GM18520 (cell line): ENCODE data around the gene DUSP6.

ENCODE experiments used
- ATAC-seq: cut with Tn5 transposase; IDR thresholded peaks from one replicate; pipeline ENCODE4 v1.9.1; 2021; ENCODE audit not compliant: unreplicated experiment

Gene DUSP6

DNA sequence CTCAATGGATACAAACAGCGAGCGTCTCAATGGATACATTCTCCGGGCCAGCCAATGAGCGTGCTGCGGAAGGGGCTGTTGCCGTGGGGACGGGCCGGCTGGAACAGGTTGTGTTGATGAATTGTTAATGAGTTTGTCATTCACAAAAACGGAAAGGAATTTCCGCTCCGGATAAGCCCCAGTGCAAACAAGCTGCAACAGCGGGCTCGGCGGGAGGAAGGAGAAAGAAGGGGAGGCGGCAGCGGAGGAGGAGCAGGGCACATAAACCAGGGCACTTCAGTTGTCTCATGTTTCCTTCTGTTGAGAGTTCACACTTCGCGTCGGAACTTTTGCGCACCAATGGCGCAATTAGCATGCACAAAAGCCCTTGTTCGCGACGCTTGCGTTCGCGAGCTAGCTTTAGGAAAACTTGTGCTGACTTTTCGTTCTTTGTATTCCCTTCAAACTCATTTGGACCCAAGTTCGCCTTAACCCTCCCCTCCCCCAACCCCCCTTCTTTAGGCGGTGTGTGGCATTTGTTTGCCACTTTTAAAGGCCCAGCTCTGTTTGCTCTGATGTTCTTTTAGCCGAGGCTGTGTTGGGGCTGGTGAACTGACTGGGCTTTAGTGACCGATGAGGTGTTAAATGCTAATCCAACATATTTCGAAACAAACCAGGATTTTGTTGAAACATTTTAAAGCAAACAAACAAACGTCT, at the start of gene DUSP6:
TSS of gene DUSP6 (minus strand) at position 10 of the 696 bp plus-strand sequence. CDS start 462 bp downstream, outside the sequence.
- no peak for ATAC-seq

GRCh38 chr12:89401433-89402058, 49.2 kb upstream of the DUSP6 start:
- ATAC-seq: no peak

DNA sequence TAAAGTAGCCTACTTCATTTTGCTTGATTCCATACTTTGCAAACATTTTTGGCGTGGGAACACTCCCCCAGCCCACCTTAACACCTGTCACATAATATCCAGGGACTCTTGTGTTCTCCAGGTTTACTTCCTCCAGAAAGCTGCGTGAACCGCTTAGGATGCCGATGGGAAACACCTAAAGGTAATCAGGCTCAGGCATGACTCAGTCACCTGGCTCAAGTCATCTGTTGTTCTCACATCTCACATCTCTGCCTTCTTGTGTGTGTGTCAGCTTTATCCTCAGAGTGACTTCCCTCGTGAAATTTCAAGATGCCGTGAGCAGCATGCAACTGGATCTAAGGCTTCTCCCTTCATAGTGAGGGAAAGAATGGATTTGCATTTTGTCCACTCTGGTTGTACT, 48.1 kb upstream of the DUSP6 start:
- no peak for ATAC-seq

- no peak for ATAC-seq
Measured at GRCh38 chr12:89395712-89396111, 43.4 kb upstream of the DUSP6 start.

GRCh38 chr12:89393551-89394121, 41.3 kb upstream of the DUSP6 start:
- ATAC-seq: no peak

- no peak for ATAC-seq
Measured at GRCh38 chr12:89392391-89392790, 40.1 kb upstream of the DUSP6 start.

DNA sequence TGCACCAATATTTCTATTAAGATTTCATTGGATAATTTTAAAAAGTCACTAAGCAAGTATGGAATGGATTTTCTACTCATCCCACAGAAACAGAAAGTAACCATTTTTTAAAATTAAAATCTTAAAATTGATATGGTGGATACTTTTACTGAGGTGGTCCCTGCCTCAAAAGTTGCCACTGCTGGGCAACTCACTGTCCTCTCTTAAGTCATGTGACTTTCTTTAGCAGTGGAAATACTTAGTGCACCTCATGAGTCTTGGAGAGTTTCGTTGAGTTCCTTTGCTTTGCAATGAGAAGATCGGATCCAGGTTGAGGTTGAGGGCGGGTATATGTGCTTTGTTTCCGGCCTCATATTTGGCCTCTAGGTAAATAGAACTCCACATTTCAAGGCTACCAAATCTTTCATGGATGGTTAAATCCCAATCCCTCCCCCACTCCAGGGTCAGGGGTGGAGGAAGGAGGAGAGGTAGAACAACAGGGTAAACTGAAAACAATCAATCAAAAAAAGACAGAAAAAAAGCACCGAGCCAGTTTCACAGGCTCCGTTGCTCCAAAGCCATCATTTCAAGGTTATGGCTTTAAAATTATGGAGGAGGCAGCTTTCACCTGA, 39.5 kb upstream of the DUSP6 start:
- no peak for ATAC-seq

DNA sequence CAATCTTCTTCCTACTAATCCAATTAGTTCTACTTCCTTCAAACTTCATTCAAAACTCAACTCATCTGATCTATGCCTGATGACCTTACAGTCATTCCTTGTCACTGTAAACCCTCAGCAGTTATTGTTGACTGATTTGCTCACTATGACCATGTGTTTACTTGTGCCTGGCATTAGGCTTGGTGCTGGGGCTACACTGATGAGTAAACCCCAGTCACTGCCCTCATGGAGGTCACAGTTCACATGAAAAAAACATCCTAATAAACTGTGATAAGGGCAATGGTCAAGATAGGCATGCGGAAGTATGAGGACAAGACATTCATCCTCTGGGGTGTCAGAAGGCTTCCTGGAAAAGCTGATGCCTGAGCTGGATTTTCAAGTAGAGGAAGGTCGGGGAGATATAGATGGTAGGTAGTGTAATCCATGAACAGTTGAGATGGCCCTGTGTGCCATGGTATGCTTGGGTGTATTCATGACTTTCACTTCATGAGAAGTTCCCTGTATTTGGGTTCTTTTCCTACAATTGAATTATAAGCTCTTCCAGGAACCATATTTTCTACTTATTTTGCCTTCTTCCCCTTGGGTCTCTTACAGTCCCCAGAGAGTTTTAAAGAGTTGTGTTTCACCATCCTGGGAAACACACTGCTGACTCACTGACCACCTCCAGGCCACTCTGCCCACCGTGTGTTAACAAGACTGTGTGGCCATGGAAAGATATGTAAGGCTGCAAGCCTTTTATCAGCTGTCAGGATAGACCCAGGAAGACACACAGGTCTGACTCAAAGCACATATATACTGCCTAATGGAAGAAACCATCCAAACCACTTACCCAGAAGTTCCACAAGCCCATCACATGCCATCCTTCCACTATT, 38.7 kb upstream of the DUSP6 start:
- ATAC-seq: no peak

- no peak for ATAC-seq
Measured at GRCh38 chr12:89389755-89390661, 37.7 kb upstream of the DUSP6 start.

GRCh38 chr12:89386138-89386537, 33.8 kb upstream of the DUSP6 start:
- ATAC-seq: no peak

- ATAC-seq: no peak
Measured at GRCh38 chr12:89384807-89385206, 32.5 kb upstream of the DUSP6 start.

GRCh38 chr12:89384050-89384758, 31.9 kb upstream of the DUSP6 start:
- ATAC-seq: no peak

DNA sequence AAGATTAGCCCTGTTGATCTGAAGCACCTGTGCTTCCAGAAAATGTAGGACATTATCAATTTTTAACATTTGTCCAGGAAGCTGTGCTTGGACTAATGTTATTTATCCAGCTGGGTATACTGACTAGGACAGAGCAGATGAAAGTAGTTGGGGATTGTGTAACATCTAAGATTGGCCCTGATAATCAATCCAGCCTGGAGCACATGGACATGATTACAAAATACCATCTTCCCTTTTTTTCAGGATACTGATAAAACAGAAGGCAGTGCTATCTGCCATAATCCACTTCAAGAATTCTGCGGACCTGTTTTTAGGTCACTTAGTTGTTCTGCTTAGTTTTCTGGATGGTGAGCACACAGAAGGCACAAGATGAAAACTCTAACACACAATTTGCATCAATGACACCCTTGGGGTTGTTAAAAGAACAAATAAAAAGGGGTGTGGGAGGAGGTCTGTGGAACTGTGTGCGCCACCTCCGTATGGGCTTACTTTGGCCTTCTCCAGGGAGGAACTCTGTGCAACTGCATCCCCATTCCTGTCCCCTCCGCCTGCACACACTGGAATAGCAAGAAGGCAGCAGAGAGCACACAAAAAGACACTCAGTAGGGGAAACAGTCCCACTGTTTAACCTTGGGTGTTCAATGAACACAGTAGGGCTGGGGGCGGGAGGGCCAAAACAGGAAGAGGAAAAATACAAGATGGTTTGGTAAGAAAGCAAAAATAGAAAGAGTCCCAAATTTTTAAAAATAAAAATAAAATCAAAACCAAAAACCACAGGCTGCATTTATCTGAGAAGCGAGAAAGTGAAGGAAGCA, 31.1 kb upstream of the DUSP6 start:
- ATAC-seq: no peak

DNA sequence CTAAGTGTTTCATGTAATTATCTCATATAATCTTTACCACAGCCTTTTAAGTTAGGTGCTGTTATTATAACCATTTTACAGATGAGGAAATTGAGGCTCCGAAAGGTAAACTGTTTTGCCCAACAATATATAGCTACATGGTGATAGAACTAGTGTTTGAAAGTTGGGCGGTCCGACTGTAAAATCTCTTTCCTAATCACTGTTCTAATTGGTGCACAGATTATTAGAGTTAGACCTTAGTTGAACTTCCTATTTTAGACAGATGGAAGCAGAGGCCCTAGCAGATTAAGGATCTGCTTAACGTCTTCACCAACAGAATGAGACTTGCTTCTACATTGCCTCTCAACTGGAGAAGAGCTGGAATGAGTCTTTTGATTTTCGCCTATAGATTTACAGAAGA, 30.0 kb upstream of the DUSP6 start:
- no peak for ATAC-seq

DNA sequence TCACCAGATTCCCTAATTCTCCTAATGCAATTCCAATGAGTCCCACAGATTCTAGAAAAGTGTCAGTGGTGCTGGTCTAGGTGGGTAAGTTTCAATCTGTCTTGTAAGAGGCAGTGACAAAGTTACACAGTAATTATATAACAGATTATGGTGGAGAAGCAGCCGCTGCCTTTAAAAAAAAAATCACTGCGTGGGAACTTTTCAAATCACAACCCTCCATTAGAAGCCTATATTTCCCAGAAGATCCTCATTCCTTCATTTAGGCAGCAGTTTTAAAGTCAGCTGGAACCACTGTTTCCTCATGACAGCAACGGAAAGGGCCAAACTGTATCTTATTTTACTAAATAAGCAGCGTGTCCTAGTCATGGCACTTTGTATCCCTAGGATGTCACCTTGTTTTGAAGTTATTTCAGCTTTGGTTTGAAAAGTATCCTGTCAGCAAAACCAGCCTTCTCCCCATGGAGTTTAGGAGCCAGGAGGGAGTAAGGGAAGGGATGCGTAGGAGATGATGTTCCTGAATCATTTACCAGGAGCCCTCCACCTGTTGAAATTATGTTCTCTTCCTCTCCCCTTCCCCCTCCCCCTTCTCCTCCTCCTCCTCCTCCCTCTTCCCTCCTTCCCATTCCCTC, 27.7 kb upstream of the DUSP6 start:
- ATAC-seq: no peak

DNA sequence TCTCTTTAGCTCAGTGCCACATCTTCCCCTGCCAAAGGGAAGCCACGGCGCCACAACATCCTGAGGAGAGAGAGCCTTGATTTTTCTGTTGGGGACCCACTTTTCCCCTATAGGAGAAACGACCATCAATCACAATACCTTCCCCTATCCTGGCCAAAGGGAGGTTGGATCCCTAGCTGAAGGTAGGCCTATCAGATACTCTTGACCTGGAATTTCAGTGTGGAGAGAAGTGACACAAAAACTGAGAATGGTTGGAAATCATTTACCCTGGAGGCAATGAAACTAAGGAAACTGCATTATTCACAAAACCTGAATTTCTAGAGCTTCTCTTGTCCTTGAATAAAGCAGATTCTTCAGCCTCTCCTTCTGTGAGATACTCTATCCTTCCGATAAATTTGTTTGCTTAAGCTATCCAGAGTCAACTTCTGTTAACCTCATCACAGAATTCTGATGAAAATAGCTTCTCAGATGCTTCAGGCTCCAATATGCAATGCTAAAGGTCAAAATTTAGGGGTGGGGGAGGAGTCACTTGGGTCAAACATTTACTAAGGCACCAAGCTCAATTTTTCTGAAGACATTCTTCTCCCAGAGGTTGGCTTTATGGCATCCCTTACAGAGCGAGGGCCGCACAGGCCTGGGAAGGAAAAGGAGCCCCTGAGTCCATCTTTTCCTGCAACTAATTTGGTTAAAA, 27.0 kb upstream of the DUSP6 start:
- ATAC-seq: no peak

DNA sequence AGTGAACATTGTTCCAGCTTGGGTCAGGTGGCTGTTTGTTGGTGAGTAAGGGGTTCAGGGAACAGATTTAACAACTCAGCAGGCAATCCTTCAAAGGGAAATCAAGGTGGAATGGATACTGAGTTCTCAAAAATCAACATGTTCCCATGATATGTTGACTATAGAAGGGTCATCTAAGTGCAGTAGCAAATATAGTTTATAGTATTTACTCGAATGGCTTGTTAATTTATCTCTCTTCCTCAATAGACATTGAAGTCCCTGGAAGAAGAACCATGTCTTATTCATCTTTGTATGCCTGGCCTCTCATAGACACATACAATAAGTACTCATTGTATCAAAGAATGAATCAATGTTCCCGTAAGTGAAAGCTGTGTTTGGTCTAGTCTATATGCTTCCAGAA, 24.5 kb upstream of the DUSP6 start:
- ATAC-seq: no peak

DNA sequence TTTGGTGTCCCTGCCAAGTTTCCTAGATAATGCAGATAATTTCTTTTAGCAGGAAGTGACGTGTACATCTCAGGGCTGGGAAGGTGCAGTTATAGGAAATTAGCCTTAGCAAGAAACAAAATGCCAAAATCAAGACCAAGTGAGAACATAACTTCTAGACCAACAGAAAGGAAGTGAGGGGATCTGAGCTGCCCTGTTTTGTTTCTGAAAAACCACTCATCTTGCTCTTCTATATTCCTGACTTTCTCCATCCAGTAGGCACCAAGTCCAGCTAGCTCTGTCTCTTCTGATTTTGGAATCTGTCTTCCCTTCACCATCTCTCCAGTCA, 23.9 kb upstream of the DUSP6 start:
- no peak for ATAC-seq
